BJ (cell line): ENCODE results near the gene TAX1BP1. TPM values are rescaled to one million over a fixed set of nuclear protein-coding genes. Genes with fewer than 3 reads are reported as not detected.
"Not testable (repeated sequence)": the region's sequence is repeated elsewhere in the genome, so short reads cannot be mapped to it uniquely, and the experiment has no call there.

Experiments
- CTCF ChIA-PET: fragments of 350-600 bp; formaldehyde crosslinking; extraction: SDS; loops from one replicate; lab custom pipeline; 2021; ENCODE audit warnings: antibody characterized with exemption, inconsistent platforms; lab: Yijun Ruan, JAX
- POLR2A ChIA-PET: fragments of 300-600 bp; sonication (Branson Sonifier 250); formaldehyde crosslinking; extraction: SDS; loops from one replicate; lab custom pipeline; 2021; ENCODE audit warnings: antibody characterized with exemption; lab: Charles Lee
- DNase-seq: peaks from one replicate; pipeline ENCODE4 v3.0.0-alpha.2; 2011; ENCODE audit warnings: low read depth
- H3K27me3 ChIP-seq: 2 replicates; pipeline ENCODE4 v1.6.0; 2011; ENCODE audit warnings: low read length; ENCODE audit not compliant: control insufficient read depth, insufficient read depth
- H3K36me3 ChIP-seq: 2 replicates; pipeline ENCODE4 v1.5.1; 2011; ENCODE audit warnings: low read length; ENCODE audit not compliant: control insufficient read depth, insufficient read depth
- H3K4me3 ChIP-seq: 2 replicates; pipeline ENCODE4 v1.5.1; 2011; ENCODE audit warnings: low read depth, mild to moderate bottlenecking, control low read depth, low read length
- polyA plus RNA-seq: library from polyadenylated mRNA; depleted of rRNA; stranded (reverse); fragments of >200 nt; gene quantifications from 2 replicates; pipeline ENCODE4 v1.2.3, GENCODE V29; 2011
- TF ChIP-seq, protein P1 (sequence below): IDR thresholded peaks from 2 replicates; pipeline ENCODE4 v1.5.1; 2011; ENCODE audit warnings: low read depth, mild to moderate bottlenecking, control low read depth, inconsistent platforms, low read length, moderate library complexity; ENCODE audit not compliant: insufficient read depth

Gene TAX1BP1
- polyA plus RNA-seq, 1 experiment = 93.6 TPM

DNA sequence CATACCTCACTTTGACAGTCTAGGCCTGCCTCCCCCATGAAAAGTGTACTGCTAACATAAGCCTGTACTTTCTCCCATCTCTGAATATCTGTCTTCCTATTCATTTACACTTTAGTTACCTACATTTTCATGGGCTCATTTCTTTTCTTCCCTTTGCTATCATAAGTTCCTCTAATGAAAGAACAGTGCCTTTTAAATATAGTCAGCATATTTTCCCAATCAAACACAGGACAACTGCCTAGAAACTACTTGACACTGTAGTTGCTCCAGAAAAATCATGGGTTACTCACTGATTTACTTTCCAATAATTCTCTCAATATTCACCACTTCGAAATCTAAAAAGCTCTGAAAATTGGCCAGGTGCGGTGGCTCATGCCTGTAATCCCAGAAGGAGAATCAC, 2.8 kb upstream of the TAX1BP1 start:
- CTCF ChIA-PET = interaction anchor here (0.8 kb wide), 1 partner anchor 27 kb away, joined by 3 read pairs; no protein-coding TSS in a partner anchor
- Histone ChIP-seq H3K27me3 (no peaks in the 10 kb centered on the region), H3K4me3 (no peak overlapping the region), H3K36me3 (no peaks in the 10 kb centered on the region)
- POLR2A ChIA-PET = no interaction called here
- no peak for DNase-seq
- TF ChIP-seq, protein P1, sequence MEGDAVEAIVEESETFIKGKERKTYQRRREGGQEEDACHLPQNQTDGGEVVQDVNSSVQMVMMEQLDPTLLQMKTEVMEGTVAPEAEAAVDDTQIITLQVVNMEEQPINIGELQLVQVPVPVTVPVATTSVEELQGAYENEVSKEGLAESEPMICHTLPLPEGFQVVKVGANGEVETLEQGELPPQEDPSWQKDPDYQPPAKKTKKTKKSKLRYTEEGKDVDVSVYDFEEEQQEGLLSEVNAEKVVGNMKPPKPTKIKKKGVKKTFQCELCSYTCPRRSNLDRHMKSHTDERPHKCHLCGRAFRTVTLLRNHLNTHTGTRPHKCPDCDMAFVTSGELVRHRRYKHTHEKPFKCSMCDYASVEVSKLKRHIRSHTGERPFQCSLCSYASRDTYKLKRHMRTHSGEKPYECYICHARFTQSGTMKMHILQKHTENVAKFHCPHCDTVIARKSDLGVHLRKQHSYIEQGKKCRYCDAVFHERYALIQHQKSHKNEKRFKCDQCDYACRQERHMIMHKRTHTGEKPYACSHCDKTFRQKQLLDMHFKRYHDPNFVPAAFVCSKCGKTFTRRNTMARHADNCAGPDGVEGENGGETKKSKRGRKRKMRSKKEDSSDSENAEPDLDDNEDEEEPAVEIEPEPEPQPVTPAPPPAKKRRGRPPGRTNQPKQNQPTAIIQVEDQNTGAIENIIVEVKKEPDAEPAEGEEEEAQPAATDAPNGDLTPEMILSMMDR = no peak

DNA sequence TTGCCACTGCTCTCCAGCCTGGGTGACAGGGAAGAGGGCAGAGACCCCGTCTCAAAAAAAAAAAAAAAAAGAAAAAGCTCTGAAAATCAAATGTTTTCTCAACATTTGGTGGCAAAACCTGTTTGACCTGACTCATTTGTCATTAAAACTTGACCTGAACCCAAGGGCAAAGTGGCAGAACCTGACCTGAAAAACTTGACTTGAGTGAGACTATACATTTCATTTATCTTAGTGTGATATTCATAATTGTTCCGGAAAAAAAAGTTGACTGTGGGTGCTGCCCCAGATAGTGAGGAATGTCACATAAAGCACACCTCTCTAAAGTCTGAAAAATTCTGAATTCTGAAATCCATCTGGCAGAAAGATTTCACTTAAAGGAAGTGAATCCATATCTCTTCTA, 2.3 kb upstream of the TAX1BP1 start:
- CTCF ChIA-PET = interaction anchor here (0.8 kb wide), 1 partner anchor 27 kb away, joined by 3 read pairs; no protein-coding TSS in a partner anchor
- POLR2A ChIA-PET = no interaction called here
- H3K4me3 ChIP-seq = no peak overlapping the region
- H3K36me3 ChIP-seq = no peaks in the 10 kb centered on the region
- H3K27me3 ChIP-seq = no peaks in the 10 kb centered on the region
- TF ChIP-seq, protein P1 = no peak
- DNase-seq = no peak

DNA sequence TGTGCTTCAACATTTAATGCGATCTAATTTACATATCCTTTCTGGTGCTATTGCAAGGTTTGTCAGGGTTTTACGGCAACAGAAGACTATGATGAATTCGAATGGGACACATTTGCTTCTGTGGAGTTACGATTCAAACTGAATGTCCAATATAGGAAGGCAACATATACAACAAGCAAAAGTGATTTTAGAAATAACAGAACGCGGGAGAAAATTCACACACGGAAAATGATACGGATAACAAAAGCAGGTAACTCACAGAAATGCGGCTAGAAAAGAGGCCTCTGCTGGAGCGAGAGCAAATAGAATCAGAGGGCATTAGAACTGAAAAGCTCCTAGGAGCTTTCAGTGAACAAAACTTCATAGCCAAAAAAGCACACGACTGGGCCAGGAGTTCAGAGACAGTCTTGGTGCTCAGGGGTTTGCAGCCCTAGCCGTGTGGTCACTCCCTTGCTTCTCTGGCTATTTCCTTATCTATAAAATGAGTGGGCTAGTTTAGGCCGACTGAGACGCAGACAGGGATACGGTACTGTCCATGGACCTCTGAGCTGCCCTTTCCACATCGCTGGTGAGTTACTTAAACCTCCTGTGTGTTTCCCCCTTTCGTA, 557 bp upstream of the TAX1BP1 start:
- ChIA-PET CTCF (interaction anchor here (1.0 to 1.8 kb wide), 2 partner anchors 10 to 36 kb away, joined by 3 to 4 read pairs; no protein-coding TSS in a partner anchor), POLR2A (interaction anchor here (0.6 kb wide), 1 partner anchor 194 kb away, joined by 8 read pairs; no protein-coding TSS in a partner anchor)
- Histone ChIP-seq H3K4me3 (peak overlapping the region; percentile 94), H3K27me3 (no peaks in the 10 kb centered on the region), H3K36me3 (no peaks in the 10 kb centered on the region)
- DNase-seq = no peak
- TF ChIP-seq, protein P1 = no peak

DNA sequence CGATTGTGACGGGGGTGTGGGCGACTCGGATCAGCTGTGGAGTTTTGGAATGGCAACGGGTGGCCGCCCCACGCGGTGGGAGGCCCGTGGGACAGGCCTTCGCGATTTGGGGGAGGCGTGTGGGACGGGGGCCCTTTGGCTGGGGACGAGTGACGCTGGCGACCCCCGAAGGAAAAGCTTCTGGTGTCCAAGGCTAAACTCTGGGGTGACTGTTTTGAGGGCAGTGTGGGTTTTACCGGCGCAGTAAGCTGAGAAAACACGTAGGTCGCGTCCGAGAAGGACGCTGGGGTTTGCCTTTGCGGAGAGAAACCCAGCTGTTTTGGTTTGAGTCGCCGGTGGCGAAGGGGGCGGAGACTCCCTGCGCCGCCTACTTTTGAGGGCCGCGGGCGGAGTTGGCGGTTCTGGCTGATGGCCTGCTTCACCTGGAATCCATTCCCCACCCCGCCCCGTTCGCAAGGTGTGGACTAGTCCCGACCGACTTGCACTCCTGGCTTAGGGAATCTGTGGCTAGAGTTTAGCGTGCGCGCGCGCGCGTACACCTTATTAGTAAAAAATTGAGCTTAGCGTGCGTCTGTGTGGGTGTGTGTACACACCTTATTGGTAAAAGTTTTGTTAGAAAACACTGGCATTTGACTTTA, 606 bp downstream of the TAX1BP1 start:
- no peak for DNase-seq
- TF ChIP-seq, protein P1 = no peak
- CTCF ChIA-PET = interaction anchor here (1.0 to 1.1 kb wide), 3 partner anchors 35 to 180 kb away, joined by 3 read pairs; no protein-coding TSS in a partner anchor
- Histone ChIP-seq H3K4me3 (peak overlapping the region; percentile 94), H3K27me3 (no peaks in the 10 kb centered on the region), H3K36me3 (no peaks in the 10 kb centered on the region)
- POLR2A ChIA-PET = interaction anchor here (0.5 to 0.9 kb wide), 5 partner anchors 122 to 1548 kb away, joined by 3 to 6 read pairs (median 4); partner anchors contain the start of genes HOXA11 and HOXA13

DNA sequence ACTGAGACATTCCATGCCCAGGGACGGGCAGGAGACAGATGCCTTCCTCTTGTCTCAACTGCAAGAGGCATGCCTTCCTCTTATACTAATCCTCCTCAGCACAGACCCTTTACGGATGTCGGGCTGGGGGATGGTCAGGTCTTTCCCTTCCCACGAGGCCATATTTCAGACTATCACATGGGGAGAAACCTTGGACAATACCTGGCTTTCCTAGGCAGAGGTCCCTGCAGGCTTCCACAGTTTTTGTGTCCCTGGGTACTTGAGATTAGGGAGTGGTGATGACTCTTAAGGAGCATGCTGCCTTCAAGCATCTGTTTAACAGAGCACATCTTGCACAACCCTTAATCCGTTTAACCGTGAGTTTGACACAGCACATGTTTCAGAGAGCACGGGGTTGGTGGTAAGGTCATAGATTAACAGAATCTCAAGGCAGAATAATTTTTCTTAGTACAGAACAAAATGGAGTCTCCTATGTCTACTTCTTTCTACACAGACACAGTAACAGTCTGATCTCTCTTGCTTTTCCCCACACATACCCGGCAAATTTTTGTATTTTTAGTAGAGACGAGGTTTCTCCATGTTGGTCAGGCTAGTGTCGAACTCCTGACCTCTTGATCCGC, 2.2 kb downstream of the TAX1BP1 start:
- H3K36me3 ChIP-seq, CTCF ChIA-PET, POLR2A ChIA-PET, DNase-seq, H3K27me3 ChIP-seq, H3K4me3 ChIP-seq: not testable (repeated sequence)
